Psoas muscle (tissue), 8 donors: ENCODE data around the gene JAML. TPM values are rescaled to one million over a fixed set of nuclear protein-coding genes. Genes with fewer than 3 reads are reported as not detected.

Source experiments
- ATAC-seq, 4 donors: fragments of 200-7000 bp; cut with Tn5 transposase; one replicate each; pipeline ENCODE4 v1.9.1; 2020; ENCODE audit warnings: moderate library complexity in 3 of 4, mild to moderate bottlenecking in 2 of 4
- DNase-seq, 2 donors: peaks; one replicate each; pipeline ENCODE4 v3.0.0-alpha.2; 2020
- H3K27ac ChIP-seq: fragments of 200-600 bp; one replicate; pipeline ENCODE4 v1.8.0; 2022
- H3K27me3 ChIP-seq, 3 donors: fragments of 200-600 bp in 1 of 3; one replicate each; pipeline versions ENCODE4 v1.6.1 to v1.8.0; 2013 to 2022; ENCODE audit warnings: low read length in 2 of 3, mild to moderate bottlenecking in 2 of 3, moderate library complexity in 1 of 3; ENCODE audit not compliant: insufficient read depth in 3 of 3
- H3K36me3 ChIP-seq, 2 donors: fragments of 200-600 bp in 1 of 2; one replicate each; pipeline versions ENCODE4 v1.6.1 to v1.8.0; 2013 to 2022; ENCODE audit warnings: low read depth in 1 of 2, mild to moderate bottlenecking in 1 of 2, moderate library complexity in 1 of 2; ENCODE audit not compliant: insufficient read depth in 1 of 2
- H3K4me1 ChIP-seq: fragments of 200-600 bp; one replicate; pipeline ENCODE4 v1.8.0; 2022
- H3K4me3 ChIP-seq: fragments of 200-600 bp; one replicate; pipeline ENCODE4 v1.8.0; 2022; ENCODE audit warnings: mild to moderate bottlenecking
- H3K9me3 ChIP-seq: fragments of 200-600 bp; one replicate; pipeline ENCODE4 v1.8.0; 2022
- CTCF ChIP-seq: fragments of 200-600 bp; IDR thresholded peaks from one replicate; pipeline ENCODE4 v1.8.0; 2022; ENCODE audit warnings: antibody characterized with exemption
- WGBS, 3 donors: extraction: QIAGEN DNeasy Blood & Tissue Kit; methylation state at CpG; one replicate each; pipeline versions ENCODE4 v1.1.6 to v1.1.7; 2013; 5-methylcytosine and 5-hydroxymethylcytosine counted together
- intact Hi-C, 2 donors: fragments of 100-400 bp; cut with DNase I; formaldehyde crosslinking; loops; one replicate each; pipeline versions ENCODE4 v1.11.0 to v1.14.2; 2022
- polyA plus RNA-seq, 3 donors: library from polyadenylated mRNA; stranded (reverse); fragments of 200-250 nt; gene quantifications; one replicate each; pipeline ENCODE4 v1.2.3, GENCODE V29; 2013
- total RNA-seq, 4 donors: library from RNA; stranded (reverse); fragmentation: NEBNext Ultra II Directional in 2 of 4; extraction: Animal tissue kit (Norgen Biotek cat#: 25700) in 2 of 4; gene quantifications; one replicate each; pipeline versions ENCODE4 v1.2.1 to v1.2.4, GENCODE V29; 2021 to 2023
- donor health status: healthy with polysubstance abuse.
- donor health status: DM: no; HTN: no; CAD: no; lungs with moderate emphysema.
- donor health status: Bipolar disorder and iron deficiency.
- donor health status: healthy.
- donor health status: DM: yes; HTN: yes; CAD: no.
- donor health status: DM: no; HTN: no; CAD: no.
- donor health status: DM: no; HTN: no; CAD: no.
- donor health status: DM: yes; HTN: yes; CAD: no.

Gene JAML
- total and polyA plus RNA-seq, 7 donors: 0.21 to 1.8 (median 0.48) TPM

DNA sequence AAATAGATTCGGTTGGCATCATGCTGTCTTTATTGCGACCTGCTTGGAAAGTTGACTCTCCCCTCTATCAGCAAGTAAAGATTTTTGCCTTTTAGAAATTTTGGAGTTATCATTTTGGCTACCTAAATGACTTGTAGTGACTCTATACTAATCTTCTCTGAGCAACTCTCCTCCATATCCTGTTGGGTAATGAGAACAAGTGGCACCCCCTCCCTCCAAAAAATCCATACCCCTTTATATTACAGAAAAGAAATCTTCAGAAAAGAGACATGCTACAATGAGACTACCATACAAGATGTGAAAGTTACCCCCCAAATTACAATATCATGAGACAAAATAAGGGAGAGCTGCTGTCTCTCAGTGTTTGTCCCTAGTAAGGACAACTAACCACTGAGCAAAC, 1.2 kb downstream of the JAML start:
- ATAC-seq: no peak
- H3K4me3 ChIP-seq: peak overlapping the region; percentile 6
- no peak overlapping the region for H3K27ac ChIP-seq

GRCh38 chr11:118222437-118222836, 2.4 kb downstream of the JAML start:
- no peak for TF ChIP-seq CTCF
- no peak for DNase-seq
- 66 to 83% (median 68%) methylated on average over 4 of the region's 4 CpGs for WGBS, 3 donors
- ATAC-seq: no peak
- H3K9me3 ChIP-seq: no peaks in the 10 kb centered on the region
- H3K36me3 ChIP-seq: no peaks in the 10 kb centered on the region
- no peak overlapping the region for H3K27ac ChIP-seq
- H3K27me3 ChIP-seq: peaks cover 2 to 16% (median 4%) of the 10 kb centered on the region in 3 donors
- intact Hi-C loops: no loop called here
- H3K4me1 ChIP-seq: no peaks in the 10 kb centered on the region
- no peak overlapping the region for H3K4me3 ChIP-seq

More for the DNA sequence above, 1.2 kb downstream of the JAML start:
- DNase-seq: no peak
- H3K4me1 ChIP-seq: no peaks in the 10 kb centered on the region
- WGBS, 3 donors: 83 to 89% (median 88%) methylated on average over 2 of the region's 2 CpGs
- intact Hi-C loops: no loop called here
- H3K27me3 ChIP-seq: peaks cover 2 to 16% (median 4%) of the 10 kb centered on the region in 3 donors
- no peaks in the 10 kb centered on the region for H3K9me3 ChIP-seq
- H3K36me3 ChIP-seq: no peaks in the 10 kb centered on the region
- no peak for TF ChIP-seq CTCF

- Histone ChIP-seq H3K4me3 (no peak overlapping the region), H3K36me3 (no peaks in the 10 kb centered on the region), H3K9me3 (no peaks in the 10 kb centered on the region), H3K4me1 (no peaks in the 10 kb centered on the region), H3K27ac (no peak overlapping the region), H3K27me3 (peaks cover 0 to 22% (median 4%) of the 10 kb centered on the region in 3 donors)
- TF ChIP-seq CTCF: no peak
- ATAC-seq (no peak), DNase-seq (no peak)
- WGBS, 3 donors: 49 to 61% (median 58%) methylated on average over 5 of the region's 5 CpGs
- intact Hi-C loops: no loop called here
These were observed 3.4 kb downstream of the JAML start for GRCh38 chr11:118221419-118221818.

GRCh38 chr11:118219732-118220131, 5.1 kb downstream of the JAML start:
- no peak for ATAC-seq

More at GRCh38 chr11:118219732-118220131, 5.1 kb downstream of the JAML start:
- 68 to 78% (median 75%) methylated on average over 1 of the region's 1 CpG for WGBS, 3 donors
- Histone ChIP-seq H3K9me3 (no peaks in the 10 kb centered on the region), H3K4me3 (no peak overlapping the region), H3K27me3 (peaks cover under 1 to 28% (median 4%) of the 10 kb centered on the region in 3 donors), H3K36me3 (no peaks in the 10 kb centered on the region), H3K4me1 (no peaks in the 10 kb centered on the region), H3K27ac (no peak overlapping the region)
- intact Hi-C loops: no loop called here
- no peak for DNase-seq
- TF ChIP-seq CTCF: no peak
